SK-N-SH treated with all-trans-retinoic acid at 6 μM for 48 hours (cell line): Measurements from ENCODE around the gene SH3GLB1.

Source experiments
- ATAC-seq: fragments of 200-7000 bp; cut with Tn5 transposase; 3 replicates; pipeline ENCODE4 v1.9.1; 2020; ENCODE audit warnings: mild to moderate bottlenecking, moderate library complexity
- ARNTL ChIP-seq: fragments of 450-650 bp; formaldehyde crosslinking; IDR thresholded peaks from 2 replicates; pipeline ENCODE4 v1.5.0; 2020; ENCODE audit warnings: low read depth, mild to moderate bottlenecking, moderate library complexity, borderline replicate concordance
- BACH2 ChIP-seq: fragments of 250-450 bp; sonication (Bioruptor Pico); IDR thresholded peaks from 2 replicates; pipeline ENCODE4 v1.9.0; 2021; ENCODE audit warnings: mild to moderate bottlenecking, borderline replicate concordance
- CSDC2 ChIP-seq: fragments of 250-450 bp; sonication (Bioruptor Pico); IDR thresholded peaks from 2 replicates; pipeline ENCODE4 v1.5.0; 2020; ENCODE audit warnings: mild to moderate bottlenecking, moderate library complexity
- ESRRG ChIP-seq: fragments of 250-450 bp; sonication (Bioruptor Pico); IDR thresholded peaks from 2 replicates; pipeline ENCODE4 v1.6.1; 2021; ENCODE audit warnings: mild to moderate bottlenecking
- GLIS3 ChIP-seq: fragments of 250-450 bp; sonication (Bioruptor Pico); IDR thresholded peaks from 2 replicates; pipeline ENCODE4 v1.5.0; 2020; ENCODE audit warnings: mild to moderate bottlenecking, moderate library complexity
- ISL1 ChIP-seq: fragments of 250-450 bp; sonication (Bioruptor Pico); IDR thresholded peaks from 2 replicates; pipeline ENCODE4 v2.1.2; 2022; ENCODE audit warnings: mild to moderate bottlenecking, moderate library complexity
- OSR1 ChIP-seq: fragments of 250-450 bp; sonication (Bioruptor Pico); IDR thresholded peaks from 2 replicates; pipeline ENCODE4 v1.8.0; 2022; ENCODE audit warnings: moderate library complexity, mild to moderate bottlenecking, inconsistent platforms
- PPARA ChIP-seq: fragments of 250-450 bp; sonication (Bioruptor Pico); IDR thresholded peaks from 2 replicates; pipeline ENCODE4 v1.5.0; 2020; ENCODE audit warnings: mild to moderate bottlenecking, borderline replicate concordance
- RARB ChIP-seq: fragments of 250-450 bp; sonication (Bioruptor Pico); IDR thresholded peaks from 2 replicates; pipeline ENCODE4 v1.8.0; 2021; ENCODE audit warnings: mild to moderate bottlenecking, moderate library complexity
- SNAI2 ChIP-seq: fragments of 250-450 bp; sonication (Bioruptor Pico); IDR thresholded peaks from 2 replicates; pipeline ENCODE4 v1.5.0; 2020; ENCODE audit warnings: mild to moderate bottlenecking, moderate library complexity
- TCF4 ChIP-seq: fragments of 250-450 bp; sonication (Bioruptor Pico); IDR thresholded peaks from 2 replicates; pipeline ENCODE4 v1.8.0; 2021; ENCODE audit warnings: mild to moderate bottlenecking, moderate library complexity, borderline replicate concordance
- TOX ChIP-seq: fragments of 250-450 bp; sonication (Bioruptor Pico); IDR thresholded peaks from 2 replicates; pipeline ENCODE4 v1.8.0; 2021; ENCODE audit warnings: mild to moderate bottlenecking, moderate library complexity, borderline replicate concordance
- ZC3H10 ChIP-seq: fragments of 250-450 bp; sonication (Bioruptor Pico); IDR thresholded peaks from 2 replicates; pipeline ENCODE4 v1.5.1; 2021; ENCODE audit warnings: mild to moderate bottlenecking, moderate library complexity
- ZFP3 ChIP-seq: fragments of 250-450 bp; sonication (Bioruptor Pico); IDR thresholded peaks from 2 replicates; pipeline ENCODE4 v1.5.0; 2020; ENCODE audit warnings: mild to moderate bottlenecking, moderate library complexity
- ZFP30 ChIP-seq: fragments of 450-650 bp; formaldehyde crosslinking; IDR thresholded peaks from 2 replicates; pipeline ENCODE4 v1.5.0; 2022; ENCODE audit warnings: mild to moderate bottlenecking, moderate library complexity
- ZNF70 ChIP-seq: fragments of 450-650 bp; formaldehyde crosslinking; IDR thresholded peaks from 2 replicates; pipeline ENCODE4 v1.5.0; 2020; ENCODE audit warnings: mild to moderate bottlenecking, moderate library complexity
- ZNF8 ChIP-seq: fragments of 450-650 bp; formaldehyde crosslinking; IDR thresholded peaks from 2 replicates; pipeline ENCODE4 v1.5.0; 2020; ENCODE audit warnings: mild to moderate bottlenecking, moderate library complexity
- TF ChIP-seq, protein P1 (sequence below): fragments of 250-450 bp; sonication (Bioruptor Pico); IDR thresholded peaks from 2 replicates; pipeline ENCODE4 v1.5.1; 2020; ENCODE audit warnings: low read depth, mild to moderate bottlenecking, moderate library complexity
- TF ChIP-seq, protein P2 (sequence below): fragments of 250-450 bp; sonication (Bioruptor Pico); IDR thresholded peaks from 2 replicates; pipeline ENCODE4 v1.8.0; 2021; ENCODE audit warnings: low read depth, mild to moderate bottlenecking, moderate library complexity, borderline replicate concordance
- TF ChIP-seq, protein P3 (sequence below): fragments of 250-450 bp; sonication (Bioruptor Pico); IDR thresholded peaks from 2 replicates; pipeline ENCODE4 v1.8.0; 2020; ENCODE audit warnings: mild to moderate bottlenecking, moderate library complexity, borderline replicate concordance
- TF ChIP-seq, protein P4 (sequence below): fragments of 250-450 bp; sonication (Bioruptor Pico); IDR thresholded peaks from 2 replicates; pipeline ENCODE4 v1.5.0; 2020; ENCODE audit warnings: mild to moderate bottlenecking, moderate library complexity

SH3GLB1 gene

DNA sequence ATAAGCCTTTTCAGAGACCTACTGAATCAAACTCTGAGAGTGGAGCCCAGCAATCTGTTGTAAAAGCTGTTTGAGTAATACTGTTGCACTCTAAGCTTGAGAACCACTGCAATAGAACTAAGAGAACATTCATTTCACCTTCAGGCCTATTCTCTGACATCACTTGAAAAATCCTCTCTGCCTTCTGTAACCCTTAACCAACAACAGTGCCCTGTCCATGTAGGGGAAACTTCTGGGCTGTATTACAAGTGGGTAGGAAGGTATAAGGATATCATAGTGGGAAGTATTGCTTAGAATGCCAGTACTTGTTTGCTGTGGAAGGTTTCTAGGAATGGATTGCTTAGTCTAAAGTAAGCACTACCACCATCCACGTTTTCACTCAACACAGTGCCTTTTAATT is 42.9 kb downstream of the SH3GLB1 start:
- TF ChIP-seq, protein P1, sequence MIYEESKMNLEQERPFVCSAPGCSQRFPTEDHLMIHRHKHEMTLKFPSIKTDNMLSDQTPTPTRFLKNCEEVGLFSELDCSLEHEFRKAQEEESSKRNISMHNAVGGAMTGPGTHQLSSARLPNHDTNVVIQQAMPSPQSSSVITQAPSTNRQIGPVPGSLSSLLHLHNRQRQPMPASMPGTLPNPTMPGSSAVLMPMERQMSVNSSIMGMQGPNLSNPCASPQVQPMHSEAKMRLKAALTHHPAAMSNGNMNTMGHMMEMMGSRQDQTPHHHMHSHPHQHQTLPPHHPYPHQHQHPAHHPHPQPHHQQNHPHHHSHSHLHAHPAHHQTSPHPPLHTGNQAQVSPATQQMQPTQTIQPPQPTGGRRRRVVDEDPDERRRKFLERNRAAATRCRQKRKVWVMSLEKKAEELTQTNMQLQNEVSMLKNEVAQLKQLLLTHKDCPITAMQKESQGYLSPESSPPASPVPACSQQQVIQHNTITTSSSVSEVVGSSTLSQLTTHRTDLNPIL (CRISPR knock-in tag), result no peak
- no peak for TF ChIP-seq TCF4 (CRISPR knock-in tag)
- TF ChIP-seq TOX (CRISPR knock-in tag), result no peak
- TF ChIP-seq, protein P2, sequence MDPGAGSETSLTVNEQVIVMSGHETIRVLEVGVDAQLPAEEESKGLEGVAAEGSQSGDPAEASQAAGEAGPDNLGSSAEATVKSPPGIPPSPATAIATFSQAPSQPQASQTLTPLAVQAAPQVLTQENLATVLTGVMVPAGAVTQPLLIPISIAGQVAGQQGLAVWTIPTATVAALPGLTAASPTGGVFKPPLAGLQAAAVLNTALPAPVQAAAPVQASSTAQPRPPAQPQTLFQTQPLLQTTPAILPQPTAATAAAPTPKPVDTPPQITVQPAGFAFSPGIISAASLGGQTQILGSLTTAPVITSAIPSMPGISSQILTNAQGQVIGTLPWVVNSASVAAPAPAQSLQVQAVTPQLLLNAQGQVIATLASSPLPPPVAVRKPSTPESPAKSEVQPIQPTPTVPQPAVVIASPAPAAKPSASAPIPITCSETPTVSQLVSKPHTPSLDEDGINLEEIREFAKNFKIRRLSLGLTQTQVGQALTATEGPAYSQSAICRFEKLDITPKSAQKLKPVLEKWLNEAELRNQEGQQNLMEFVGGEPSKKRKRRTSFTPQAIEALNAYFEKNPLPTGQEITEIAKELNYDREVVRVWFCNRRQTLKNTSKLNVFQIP (CRISPR knock-in tag), result no peak
- no peak for ATAC-seq

DNA sequence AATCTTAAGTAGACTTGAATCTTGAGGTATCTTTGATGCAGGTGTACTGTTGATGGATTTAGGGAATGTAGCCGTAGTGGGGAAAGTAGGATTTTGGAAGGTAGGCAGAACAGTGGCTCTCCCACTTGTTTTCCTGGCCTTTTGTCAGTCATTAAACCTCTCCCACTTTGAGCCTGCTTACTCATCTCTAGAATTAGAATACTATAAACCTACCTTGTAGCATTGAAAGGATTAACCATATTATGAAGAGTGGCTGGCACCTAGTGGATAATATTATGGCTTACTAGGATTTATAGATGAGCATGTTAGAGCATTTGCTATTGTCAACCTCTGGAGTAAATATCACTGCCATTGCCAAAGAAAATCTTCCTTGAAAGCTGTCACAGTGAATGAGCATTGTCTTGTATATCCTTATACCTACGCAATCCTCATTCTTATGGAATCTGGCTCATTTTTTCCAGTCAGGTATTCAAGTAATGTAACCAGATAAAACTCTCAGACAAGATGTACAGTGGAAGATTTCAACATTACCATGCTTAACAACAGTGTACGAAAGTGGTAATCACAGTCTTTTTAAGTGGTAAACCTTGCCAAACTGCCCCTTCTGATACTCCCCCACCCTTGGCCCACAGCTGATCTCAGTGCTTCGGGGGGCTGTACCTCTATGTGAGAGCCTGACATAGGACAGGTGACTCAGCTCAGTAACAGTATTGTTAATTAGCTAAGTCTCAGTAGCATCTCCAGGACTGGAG is 44.4 kb downstream of the SH3GLB1 start:
- no peak for ATAC-seq
- no peak for TF ChIP-seq RARB (CRISPR knock-in tag)
- no peak for TF ChIP-seq ESRRG (CRISPR knock-in tag)
- TF ChIP-seq, protein P3, sequence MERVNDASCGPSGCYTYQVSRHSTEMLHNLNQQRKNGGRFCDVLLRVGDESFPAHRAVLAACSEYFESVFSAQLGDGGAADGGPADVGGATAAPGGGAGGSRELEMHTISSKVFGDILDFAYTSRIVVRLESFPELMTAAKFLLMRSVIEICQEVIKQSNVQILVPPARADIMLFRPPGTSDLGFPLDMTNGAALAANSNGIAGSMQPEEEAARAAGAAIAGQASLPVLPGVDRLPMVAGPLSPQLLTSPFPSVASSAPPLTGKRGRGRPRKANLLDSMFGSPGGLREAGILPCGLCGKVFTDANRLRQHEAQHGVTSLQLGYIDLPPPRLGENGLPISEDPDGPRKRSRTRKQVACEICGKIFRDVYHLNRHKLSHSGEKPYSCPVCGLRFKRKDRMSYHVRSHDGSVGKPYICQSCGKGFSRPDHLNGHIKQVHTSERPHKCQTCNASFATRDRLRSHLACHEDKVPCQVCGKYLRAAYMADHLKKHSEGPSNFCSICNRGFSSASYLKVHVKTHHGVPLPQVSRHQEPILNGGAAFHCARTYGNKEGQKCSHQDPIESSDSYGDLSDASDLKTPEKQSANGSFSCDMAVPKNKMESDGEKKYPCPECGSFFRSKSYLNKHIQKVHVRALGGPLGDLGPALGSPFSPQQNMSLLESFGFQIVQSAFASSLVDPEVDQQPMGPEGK (CRISPR knock-in tag), result no peak
- TF ChIP-seq BACH2, result no peak
- TF ChIP-seq TCF4 (CRISPR knock-in tag), result no peak
- TF ChIP-seq PPARA (CRISPR knock-in tag), result no peak
- no peak for TF ChIP-seq ISL1 (CRISPR knock-in tag)
- no peak for TF ChIP-seq TOX (CRISPR knock-in tag)
- TF ChIP-seq SNAI2 (CRISPR knock-in tag), result no peak
- TF ChIP-seq ZFP30 (CRISPR knock-in tag), result no peak
- TF ChIP-seq, protein P2 (CRISPR knock-in tag), result no peak
- TF ChIP-seq CSDC2 (CRISPR knock-in tag), result no peak
- no peak for TF ChIP-seq ZNF70 (CRISPR knock-in tag)
- TF ChIP-seq, protein P1 (CRISPR knock-in tag), result no peak
- TF ChIP-seq ZNF8, result no peak
- no peak for TF ChIP-seq ZFP3 (CRISPR knock-in tag)
- no peak for TF ChIP-seq GLIS3 (CRISPR knock-in tag)

DNA sequence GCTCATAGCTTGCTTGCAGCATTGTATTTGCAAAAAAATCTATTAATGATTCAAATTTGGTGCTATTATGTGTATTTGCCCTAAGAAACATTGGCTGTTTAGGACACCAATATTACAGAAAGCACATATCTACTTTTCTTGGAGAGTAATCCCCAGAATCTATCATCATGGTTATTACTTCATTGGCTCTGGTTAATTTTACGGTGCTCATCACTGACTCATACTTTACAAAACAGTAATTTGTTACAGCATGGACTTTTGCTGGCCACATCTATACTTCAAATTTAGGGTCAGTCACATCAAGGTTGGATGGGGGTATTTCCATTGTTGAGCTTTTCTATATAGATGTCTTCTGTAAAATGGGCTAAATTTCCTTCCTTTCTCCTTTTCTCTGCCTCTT is 45.7 kb downstream of the SH3GLB1 start:
- peak; percentile 11; the same call in 1 of the 3 replicates for ATAC-seq
- no peak for TF ChIP-seq ISL1 (CRISPR knock-in tag)
- TF ChIP-seq, all 23 proteins: peak for 0

DNA sequence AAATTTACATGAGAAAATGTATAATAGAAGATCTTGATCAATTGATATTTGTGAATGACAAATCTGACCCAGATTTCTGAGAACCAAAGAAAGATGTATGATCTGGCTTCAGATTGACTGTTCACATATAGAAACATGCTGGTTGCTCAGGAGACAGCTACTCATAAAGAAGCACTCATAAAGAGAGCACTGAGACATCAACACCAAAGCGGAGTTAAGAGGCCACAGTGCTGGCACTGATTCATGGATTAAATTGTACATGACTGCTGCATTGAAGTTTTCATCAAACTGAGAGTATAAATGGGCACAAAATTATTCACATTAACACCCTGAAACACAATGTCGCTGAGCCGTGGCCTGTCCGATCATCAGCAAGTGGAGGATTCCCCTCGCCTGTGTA is 46.2 kb downstream of the SH3GLB1 start:
- no peak for TF ChIP-seq ARNTL (CRISPR knock-in tag)
- no peak for TF ChIP-seq OSR1 (CRISPR knock-in tag)
- TF ChIP-seq GLIS3 (CRISPR knock-in tag), result no peak
- TF ChIP-seq ZNF8, result no peak
- TF ChIP-seq, protein P4, sequence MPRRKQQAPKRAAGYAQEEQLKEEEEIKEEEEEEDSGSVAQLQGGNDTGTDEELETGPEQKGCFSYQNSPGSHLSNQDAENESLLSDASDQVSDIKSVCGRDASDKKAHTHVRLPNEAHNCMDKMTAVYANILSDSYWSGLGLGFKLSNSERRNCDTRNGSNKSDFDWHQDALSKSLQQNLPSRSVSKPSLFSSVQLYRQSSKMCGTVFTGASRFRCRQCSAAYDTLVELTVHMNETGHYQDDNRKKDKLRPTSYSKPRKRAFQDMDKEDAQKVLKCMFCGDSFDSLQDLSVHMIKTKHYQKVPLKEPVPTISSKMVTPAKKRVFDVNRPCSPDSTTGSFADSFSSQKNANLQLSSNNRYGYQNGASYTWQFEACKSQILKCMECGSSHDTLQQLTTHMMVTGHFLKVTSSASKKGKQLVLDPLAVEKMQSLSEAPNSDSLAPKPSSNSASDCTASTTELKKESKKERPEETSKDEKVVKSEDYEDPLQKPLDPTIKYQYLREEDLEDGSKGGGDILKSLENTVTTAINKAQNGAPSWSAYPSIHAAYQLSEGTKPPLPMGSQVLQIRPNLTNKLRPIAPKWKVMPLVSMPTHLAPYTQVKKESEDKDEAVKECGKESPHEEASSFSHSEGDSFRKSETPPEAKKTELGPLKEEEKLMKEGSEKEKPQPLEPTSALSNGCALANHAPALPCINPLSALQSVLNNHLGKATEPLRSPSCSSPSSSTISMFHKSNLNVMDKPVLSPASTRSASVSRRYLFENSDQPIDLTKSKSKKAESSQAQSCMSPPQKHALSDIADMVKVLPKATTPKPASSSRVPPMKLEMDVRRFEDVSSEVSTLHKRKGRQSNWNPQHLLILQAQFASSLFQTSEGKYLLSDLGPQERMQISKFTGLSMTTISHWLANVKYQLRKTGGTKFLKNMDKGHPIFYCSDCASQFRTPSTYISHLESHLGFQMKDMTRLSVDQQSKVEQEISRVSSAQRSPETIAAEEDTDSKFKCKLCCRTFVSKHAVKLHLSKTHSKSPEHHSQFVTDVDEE, result no peak
- no peak for TF ChIP-seq TCF4 (CRISPR knock-in tag)
- no peak for TF ChIP-seq RARB (CRISPR knock-in tag)
- TF ChIP-seq ZFP30 (CRISPR knock-in tag), result no peak
- no peak for TF ChIP-seq ZC3H10 (CRISPR knock-in tag)
- TF ChIP-seq, all 23 proteins: peak for 0
- ATAC-seq, result no peak
